ENCODE measurements around the gene WEE1.
A peak's percentile ranks its signal among the peaks of the same experiment; 100 is the strongest.

The WEE1 gene

DNA sequence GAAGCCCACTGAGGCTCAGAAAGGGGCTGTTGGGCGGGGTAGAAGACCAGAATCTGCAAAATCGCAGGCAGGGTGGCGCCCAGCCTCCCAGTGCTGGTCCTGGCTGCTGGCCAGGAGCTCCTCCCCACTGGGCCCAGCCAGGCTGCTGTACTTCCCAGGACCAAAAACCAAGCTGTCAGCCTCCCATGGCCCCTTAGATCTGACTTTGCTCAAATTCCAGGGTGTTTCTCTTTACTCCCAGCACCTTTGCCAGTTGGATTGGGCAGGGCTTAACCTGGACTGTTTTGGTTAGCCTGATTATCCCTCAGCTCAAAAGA is 44.2 kb upstream of the WEE1 start:
- Histone ChIP-seq H3K27me3 (replicated peaks in 2 of 5; ENCODE audit: control insufficient read depth in 4 of 5, insufficient read depth in 5 of 5, low read length in 4 of 5) (no peaks in the 10 kb centered on the region), H3K36me3 (ENCODE audit: control insufficient read depth in 4 of 4, insufficient read depth in 4 of 4, low read length in 3 of 4) (peaks cover 4 to 12% (median 8%) of the 10 kb centered on the region in 4 experiments), H3K9me3 (ENCODE audit: control extremely low read depth in 1 of 5, control insufficient read depth in 4 of 5, insufficient read depth in 2 of 5, low read depth in 1 of 5, low read length in 4 of 5) (no peaks in the 10 kb centered on the region), H3K4me1 (ENCODE audit: control extremely low read depth in 1 of 4, control insufficient read depth in 4 of 4, insufficient read depth in 4 of 4, low read length in 3 of 4) (peaks cover 0 to 7% (median 0%) of the 10 kb centered on the region in 4 experiments), H3K27ac (ENCODE audit: insufficient read depth in 1 of 2, low read depth in 1 of 2, low read length in 2 of 2, poor library complexity in 1 of 2, severe bottlenecking in 2 of 2) (no peak overlapping the region), H3K4me3 (ENCODE audit: control insufficient read depth in 1 of 7, extremely low read depth in 1 of 7, insufficient read depth in 4 of 7, low read depth in 2 of 7, low read length in 6 of 7) (no peak overlapping the region)
- 100% methylated on average over 1 of the region's 3 CpGs for WGBS (ENCODE audit: insufficient coverage)
- POLR2A ChIA-PET, result no interaction called here
- no peak for DNase-seq
- CTCF ChIA-PET, result interaction anchor here (0.6 to 2.5 kb wide), 8 partner anchors 37 to 392 kb away, joined by 3 to 7 read pairs (median 4); partner anchors contain the start of gene WEE1

DNA sequence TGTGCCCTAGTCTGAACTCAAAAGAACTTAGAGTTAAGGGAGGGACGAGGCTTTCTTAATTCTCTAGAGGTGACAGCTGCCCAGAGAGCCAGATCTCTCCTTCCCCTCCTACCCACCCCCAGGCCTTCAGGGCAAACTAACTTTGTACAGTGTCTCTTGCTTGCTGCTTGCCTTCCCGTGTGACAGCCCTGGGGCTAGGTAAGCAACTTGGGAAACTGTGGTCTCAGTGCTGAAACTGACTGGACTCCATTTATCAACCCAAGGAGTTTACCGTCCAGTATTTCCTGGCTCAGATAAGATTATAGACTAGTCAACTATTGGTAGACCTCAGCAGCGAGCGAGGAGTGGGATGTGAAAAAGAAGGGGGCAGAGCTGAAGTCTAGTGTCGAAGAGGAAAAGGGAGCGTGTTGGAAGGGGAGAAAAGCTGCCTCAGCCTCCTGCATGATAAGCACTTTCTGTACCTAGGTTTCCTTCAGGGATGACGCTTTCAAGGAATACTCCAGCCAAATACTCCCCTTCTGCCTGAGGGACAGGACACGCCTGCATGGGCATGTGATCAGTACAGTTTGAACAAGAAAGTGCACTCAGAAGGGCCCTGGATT is 43.3 kb upstream of the WEE1 start:
- POLR2A ChIA-PET, result interaction anchor here (0.6 kb wide), 1 partner anchor 29 kb away, joined by 3 read pairs; no protein-coding TSS in a partner anchor

GRCh38 chr11:9530901-9531625 is 42.4 kb upstream of the WEE1 start:
- H3K27ac ChIP-seq (ENCODE audit: insufficient read depth in 1 of 2, low read depth in 1 of 2, low read length in 2 of 2, poor library complexity in 1 of 2, severe bottlenecking in 2 of 2), result no peak overlapping the region
- ChIA-PET CTCF (interaction anchor here (0.9 to 4.6 kb wide), 5 partner anchors 17 to 218 kb away, joined by 3 to 36 read pairs (median 6); no protein-coding TSS in a partner anchor), POLR2A (no interaction called here)
- H3K4me3 ChIP-seq (ENCODE audit: control insufficient read depth in 1 of 7, extremely low read depth in 1 of 7, insufficient read depth in 4 of 7, low read depth in 2 of 7, low read length in 6 of 7), result no peak overlapping the region
- DNase-seq, result no peak
- 98% methylated on average over 8 of the region's 8 CpGs for WGBS (ENCODE audit: insufficient coverage)
- no peaks in the 10 kb centered on the region for H3K27me3 ChIP-seq (replicated peaks in 2 of 5; ENCODE audit: control insufficient read depth in 4 of 5, insufficient read depth in 5 of 5, low read length in 4 of 5)
- no peaks in the 10 kb centered on the region for H3K9me3 ChIP-seq (ENCODE audit: control extremely low read depth in 1 of 5, control insufficient read depth in 4 of 5, insufficient read depth in 2 of 5, low read depth in 1 of 5, low read length in 4 of 5)
- peaks cover 0 to 7% (median 0%) of the 10 kb centered on the region in 4 experiments for H3K4me1 ChIP-seq (ENCODE audit: control extremely low read depth in 1 of 4, control insufficient read depth in 4 of 4, insufficient read depth in 4 of 4, low read length in 3 of 4)
- H3K36me3 ChIP-seq (ENCODE audit: control insufficient read depth in 4 of 4, insufficient read depth in 4 of 4, low read length in 3 of 4), result peaks cover 0 to 5% (median 2%) of the 10 kb centered on the region in 4 experiments

More for the DNA sequence above, 43.3 kb upstream of the WEE1 start:
- no peak for DNase-seq
- peak overlapping the region in 1 of 2 experiments; percentile 12 for H3K27ac ChIP-seq (ENCODE audit: insufficient read depth in 1 of 2, low read depth in 1 of 2, low read length in 2 of 2, poor library complexity in 1 of 2, severe bottlenecking in 2 of 2)
- H3K36me3 ChIP-seq (ENCODE audit: control insufficient read depth in 4 of 4, insufficient read depth in 4 of 4, low read length in 3 of 4), result peaks cover 3 to 9% (median 6%) of the 10 kb centered on the region in 4 experiments
- 96% methylated on average over 5 of the region's 9 CpGs for WGBS (ENCODE audit: insufficient coverage)
- H3K27me3 ChIP-seq (replicated peaks in 2 of 5; ENCODE audit: control insufficient read depth in 4 of 5, insufficient read depth in 5 of 5, low read length in 4 of 5), result no peaks in the 10 kb centered on the region
- CTCF ChIA-PET, result interaction anchor here (0.6 to 2.5 kb wide), 7 partner anchors 18 to 392 kb away, joined by 3 to 7 read pairs (median 4); partner anchors contain the start of gene WEE1
- peaks cover 0 to 7% (median 0%) of the 10 kb centered on the region in 4 experiments for H3K4me1 ChIP-seq (ENCODE audit: control extremely low read depth in 1 of 4, control insufficient read depth in 4 of 4, insufficient read depth in 4 of 4, low read length in 3 of 4)
- no peak overlapping the region for H3K4me3 ChIP-seq (ENCODE audit: control insufficient read depth in 1 of 7, extremely low read depth in 1 of 7, insufficient read depth in 4 of 7, low read depth in 2 of 7, low read length in 6 of 7)
- H3K9me3 ChIP-seq (ENCODE audit: control extremely low read depth in 1 of 5, control insufficient read depth in 4 of 5, insufficient read depth in 2 of 5, low read depth in 1 of 5, low read length in 4 of 5), result no peaks in the 10 kb centered on the region

- DNase-seq, result no peak
- CTCF ChIA-PET, result interaction anchor here (0.7 to 4.6 kb wide), 8 partner anchors 20 to 216 kb away, joined by 3 to 58 read pairs (median 8); partner anchors contain the start of gene WEE1
- no peaks in the 10 kb centered on the region for H3K27me3 ChIP-seq (replicated peaks in 2 of 5; ENCODE audit: control insufficient read depth in 4 of 5, insufficient read depth in 5 of 5, low read length in 4 of 5)
- POLR2A ChIA-PET, result no interaction called here
- no peak overlapping the region for H3K4me3 ChIP-seq (ENCODE audit: control insufficient read depth in 1 of 7, extremely low read depth in 1 of 7, insufficient read depth in 4 of 7, low read depth in 2 of 7, low read length in 6 of 7)
- no peaks in the 10 kb centered on the region for H3K36me3 ChIP-seq (ENCODE audit: control insufficient read depth in 4 of 4, insufficient read depth in 4 of 4, low read length in 3 of 4)
- 100% methylated on average over 1 of the region's 9 CpGs for WGBS (ENCODE audit: insufficient coverage)
- H3K27ac ChIP-seq (ENCODE audit: insufficient read depth in 1 of 2, low read depth in 1 of 2, low read length in 2 of 2, poor library complexity in 1 of 2, severe bottlenecking in 2 of 2), result no peak overlapping the region
- no peaks in the 10 kb centered on the region for H3K9me3 ChIP-seq (ENCODE audit: control extremely low read depth in 1 of 5, control insufficient read depth in 4 of 5, insufficient read depth in 2 of 5, low read depth in 1 of 5, low read length in 4 of 5)
- no peaks in the 10 kb centered on the region for H3K4me1 ChIP-seq (ENCODE audit: control extremely low read depth in 1 of 4, control insufficient read depth in 4 of 4, insufficient read depth in 4 of 4, low read length in 3 of 4)
These were observed 40.4 kb upstream of the WEE1 start for GRCh38 chr11:9533058-9533457.

DNA sequence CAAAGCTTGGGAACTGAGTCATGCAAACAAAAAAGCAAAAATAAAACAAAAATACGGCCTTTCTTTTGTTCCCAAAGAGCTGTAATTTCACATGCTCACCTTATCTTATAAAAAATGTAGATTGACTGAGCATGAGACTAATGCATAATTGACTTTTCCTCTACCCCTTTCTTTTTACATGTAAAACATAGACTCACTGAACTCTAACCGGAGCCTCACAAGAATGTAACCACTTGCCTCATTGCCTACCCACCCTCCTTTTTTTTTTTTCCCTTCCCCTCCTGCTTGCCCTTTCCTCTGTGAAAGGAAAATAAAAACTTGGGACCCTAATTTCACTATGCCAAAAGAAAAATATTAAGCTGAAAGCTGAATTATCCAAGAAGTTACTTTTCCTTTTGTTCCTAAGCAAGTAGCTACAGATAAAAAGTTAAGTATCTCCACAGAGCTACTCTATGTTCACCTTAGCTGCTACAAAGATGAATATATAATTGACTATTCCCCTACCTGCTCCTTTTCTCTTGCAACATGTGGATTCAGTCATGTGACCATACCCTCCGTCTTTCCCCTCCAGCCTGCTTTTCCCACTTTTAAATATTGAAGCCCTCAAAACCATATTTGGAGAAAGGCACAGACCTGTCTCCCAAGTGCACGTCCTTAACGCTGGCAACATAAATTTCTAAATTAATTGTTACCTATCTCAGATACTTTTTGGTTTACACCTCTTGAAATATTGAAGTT is 39.6 kb upstream of the WEE1 start:
- no peak for DNase-seq
- no peaks in the 10 kb centered on the region for H3K36me3 ChIP-seq (ENCODE audit: control insufficient read depth in 4 of 4, insufficient read depth in 4 of 4, low read length in 3 of 4)
- H3K27ac ChIP-seq (ENCODE audit: insufficient read depth in 1 of 2, low read depth in 1 of 2, low read length in 2 of 2, poor library complexity in 1 of 2, severe bottlenecking in 2 of 2), result no peak overlapping the region
- ChIA-PET CTCF (interaction anchor here (0.6 to 4.6 kb wide), 17 partner anchors 9 to 549 kb away, joined by 3 to 58 read pairs (median 5); partner anchors contain the start of gene WEE1), POLR2A (interaction anchor here (0.6 kb wide), 1 partner anchor 35 kb away, joined by 3 read pairs; no protein-coding TSS in a partner anchor)
- no peaks in the 10 kb centered on the region for H3K4me1 ChIP-seq (ENCODE audit: control extremely low read depth in 1 of 4, control insufficient read depth in 4 of 4, insufficient read depth in 4 of 4, low read length in 3 of 4)
- no peaks in the 10 kb centered on the region for H3K9me3 ChIP-seq (ENCODE audit: control extremely low read depth in 1 of 5, control insufficient read depth in 4 of 5, insufficient read depth in 2 of 5, low read depth in 1 of 5, low read length in 4 of 5)
- H3K4me3 ChIP-seq (ENCODE audit: control insufficient read depth in 1 of 7, extremely low read depth in 1 of 7, insufficient read depth in 4 of 7, low read depth in 2 of 7, low read length in 6 of 7), result no peak overlapping the region
- H3K27me3 ChIP-seq (replicated peaks in 2 of 5; ENCODE audit: control insufficient read depth in 4 of 5, insufficient read depth in 5 of 5, low read length in 4 of 5), result no peaks in the 10 kb centered on the region
- 96% methylated on average over 3 of the region's 5 CpGs for WGBS (ENCODE audit: insufficient coverage)

GRCh38 chr11:9535189-9535781 is 38.2 kb upstream of the WEE1 start:
- ChIA-PET POLR2A (interaction anchor here (0.6 to 1.3 kb wide), 3 partner anchors 77 to 194 kb away, joined by 3 to 4 read pairs (median 3); no protein-coding TSS in a partner anchor), CTCF (interaction anchor here (0.6 to 4.6 kb wide), 38 partner anchors 10 to 831 kb away, joined by 3 to 58 read pairs (median 4); partner anchors contain the start of gene WEE1)
- DNase-seq, result peak; percentile 65 to 81 (median 73)
- Histone ChIP-seq H3K9me3 (ENCODE audit: control extremely low read depth in 1 of 5, control insufficient read depth in 4 of 5, insufficient read depth in 2 of 5, low read depth in 1 of 5, low read length in 4 of 5) (no peaks in the 10 kb centered on the region), H3K4me1 (ENCODE audit: control extremely low read depth in 1 of 4, control insufficient read depth in 4 of 4, insufficient read depth in 4 of 4, low read length in 3 of 4) (no peaks in the 10 kb centered on the region), H3K27me3 (replicated peaks in 2 of 5; ENCODE audit: control insufficient read depth in 4 of 5, insufficient read depth in 5 of 5, low read length in 4 of 5) (no peaks in the 10 kb centered on the region), H3K36me3 (ENCODE audit: control insufficient read depth in 4 of 4, insufficient read depth in 4 of 4, low read length in 3 of 4) (no peaks in the 10 kb centered on the region), H3K27ac (ENCODE audit: insufficient read depth in 1 of 2, low read depth in 1 of 2, low read length in 2 of 2, poor library complexity in 1 of 2, severe bottlenecking in 2 of 2) (no peak overlapping the region), H3K4me3 (ENCODE audit: control insufficient read depth in 1 of 7, extremely low read depth in 1 of 7, insufficient read depth in 4 of 7, low read depth in 2 of 7, low read length in 6 of 7) (no peak overlapping the region)
- WGBS (ENCODE audit: insufficient coverage), result 79% methylated on average over 6 of the region's 6 CpGs
